GM21619 (cell line): ENCODE data around the gene SMIM28.
"Not testable (repeated sequence)": the region's sequence is repeated elsewhere in the genome, so short reads cannot be mapped to it uniquely, and the experiment has no call there.

ENCODE experiments used
- ATAC-seq: cut with Tn5 transposase; IDR thresholded peaks from one replicate; pipeline ENCODE4 v1.9.1; 2021; ENCODE audit not compliant: unreplicated experiment

Gene SMIM28

GRCh38 chr6:138403801-138404665, 26.3 kb downstream of the SMIM28 start, which contains the start of gene HEBP2:
Gene HEBP2, plus strand, starts transcription at chr6:138404223. Its CDS starts 273 bp downstream, at chr6:138404496.
- peak; percentile 91 for ATAC-seq

- peak; percentile 2 for ATAC-seq
Observed at GRCh38 chr6:138404666-138405337, 27.1 kb downstream of the SMIM28 start.

GRCh38 chr6:138405816-138406413, 28.2 kb downstream of the SMIM28 start:
- no peak for ATAC-seq

- no peak for ATAC-seq
Observed at GRCh38 chr6:138406443-138406842, 28.7 kb downstream of the SMIM28 start.

- ATAC-seq, result no peak
Observed at GRCh38 chr6:138410048-138410735, 32.5 kb downstream of the SMIM28 start.

GRCh38 chr6:138410972-138411880, 33.5 kb downstream of the SMIM28 start:
- no peak for ATAC-seq

GRCh38 chr6:138415125-138415524, 37.4 kb downstream of the SMIM28 start:
- no peak for ATAC-seq

- no peak for ATAC-seq
Observed at GRCh38 chr6:138416206-138416605, 38.5 kb downstream of the SMIM28 start.

GRCh38 chr6:138417493-138418117, 39.9 kb downstream of the SMIM28 start:
- no peak for ATAC-seq

- ATAC-seq, result no peak
Observed at GRCh38 chr6:138418118-138418742, 40.5 kb downstream of the SMIM28 start.

GRCh38 chr6:138419766-138420165, 42.1 kb downstream of the SMIM28 start:
- no peak for ATAC-seq

GRCh38 chr6:138420356-138420755, 42.7 kb downstream of the SMIM28 start:
- no peak for ATAC-seq

- no peak for ATAC-seq
Observed at GRCh38 chr6:138421089-138421488, 43.4 kb downstream of the SMIM28 start.

GRCh38 chr6:138421608-138422007, 43.9 kb downstream of the SMIM28 start:
- ATAC-seq, result no peak

GRCh38 chr6:138422861-138423260, 45.2 kb downstream of the SMIM28 start:
- ATAC-seq, result no peak

- no peak for ATAC-seq
Observed at GRCh38 chr6:138424004-138424904, 46.5 kb downstream of the SMIM28 start.

- ATAC-seq, result not testable (repeated sequence)
Observed at GRCh38 chr6:138425256-138425655, 47.6 kb downstream of the SMIM28 start.

- ATAC-seq, result no peak
Observed at GRCh38 chr6:138426500-138427123, 48.9 kb downstream of the SMIM28 start.
